Trophoblast cell (in vitro differentiated cells and primary cell): ENCODE measurements around the gene PRPF4.

ENCODE experiments used
- DNase-seq, 2 donors: peaks; one replicate each; pipeline ENCODE4 v3.0.0-alpha.2; 2016
- H2AFZ ChIP-seq: 2 replicates; pipeline ENCODE4 v1.6.1; 2013; ENCODE audit warnings: low read length, moderate library complexity, mild to moderate bottlenecking; ENCODE audit not compliant: insufficient read depth, poor library complexity
- H2AK5ac ChIP-seq: 2 replicates; pipeline ENCODE4 v1.6.1; 2013; ENCODE audit warnings: mild to moderate bottlenecking, low read length
- H2BK120ac ChIP-seq: 2 replicates; pipeline ENCODE4 v1.6.1; 2013; ENCODE audit warnings: low read length, mild to moderate bottlenecking, moderate library complexity; ENCODE audit not compliant: insufficient read depth, poor library complexity
- H2BK12ac ChIP-seq: 2 replicates; pipeline ENCODE4 v1.6.1; 2013; ENCODE audit warnings: mild to moderate bottlenecking, low read length, moderate library complexity
- H2BK5ac ChIP-seq: 2 replicates; pipeline ENCODE4 v1.6.1; 2013; ENCODE audit warnings: low read length, low read depth, moderate library complexity, mild to moderate bottlenecking; ENCODE audit not compliant: poor library complexity
- H3K14ac ChIP-seq: 2 replicates; pipeline ENCODE4 v1.6.1; 2013; ENCODE audit warnings: mild to moderate bottlenecking, low read length
- H3K18ac ChIP-seq: 2 replicates; pipeline ENCODE4 v1.6.1; 2013; ENCODE audit warnings: mild to moderate bottlenecking, low read length
- H3K23ac ChIP-seq: 2 replicates; pipeline ENCODE4 v1.6.1; 2013; ENCODE audit warnings: low read length
- H3K27ac ChIP-seq: 2 replicates; pipeline ENCODE4 v1.5.1; 2013; ENCODE audit warnings: low read depth, mild to moderate bottlenecking, inconsistent platforms, low read length, moderate library complexity
- H3K27me3 ChIP-seq: 2 replicates; pipeline ENCODE4 v1.6.1; 2013; ENCODE audit warnings: inconsistent platforms, mild to moderate bottlenecking, low read length, moderate library complexity; ENCODE audit not compliant: insufficient read depth
- H3K36me3 ChIP-seq, 2 experiments: 1 replicate in 1 of 2; 2 replicates in 1 of 2; pipeline ENCODE4 v1.6.1; 2013; ENCODE audit warnings: low read length in 2 of 2, mild to moderate bottlenecking in 2 of 2, moderate library complexity in 1 of 2; ENCODE audit not compliant: insufficient read depth in 2 of 2, control insufficient read depth in 1 of 2
- H3K4ac ChIP-seq: 2 replicates; pipeline ENCODE4 v1.6.1; 2013; ENCODE audit warnings: low read depth, mild to moderate bottlenecking, low read length, moderate library complexity
- H3K4me1 ChIP-seq, 2 experiments: 1 replicate in 1 of 2; 2 replicates in 1 of 2; pipeline ENCODE4 v1.6.1; 2013; ENCODE audit warnings: low read length in 2 of 2, mild to moderate bottlenecking in 2 of 2, moderate library complexity in 1 of 2; ENCODE audit not compliant: insufficient read depth in 2 of 2, control insufficient read depth in 1 of 2
- H3K4me2 ChIP-seq: 2 replicates; pipeline ENCODE4 v1.6.1; 2013; ENCODE audit warnings: inconsistent platforms, mild to moderate bottlenecking, low read length, moderate library complexity
- H3K4me3 ChIP-seq: 2 replicates; pipeline ENCODE4 v1.5.1; 2013; ENCODE audit warnings: mild to moderate bottlenecking, low read depth, low read length, inconsistent platforms
- H3K79me1 ChIP-seq: one replicate; pipeline ENCODE4 v1.6.1; 2013; ENCODE audit warnings: low read length
- H3K79me2 ChIP-seq: 2 replicates; pipeline ENCODE4 v1.6.1; 2013; ENCODE audit warnings: low read length, mild to moderate bottlenecking; ENCODE audit not compliant: control insufficient read depth, insufficient read depth, poor library complexity
- H3K9ac ChIP-seq: 2 replicates; pipeline ENCODE4 v1.6.1; 2013; ENCODE audit warnings: mild to moderate bottlenecking, low read length
- H3K9me3 ChIP-seq: 2 replicates; pipeline ENCODE4 v1.6.1; 2013; ENCODE audit warnings: low read depth, mild to moderate bottlenecking, control low read depth, inconsistent platforms, low read length; ENCODE audit not compliant: insufficient read depth
- H4K12ac ChIP-seq: 2 replicates; pipeline ENCODE4 v1.6.1; 2013; ENCODE audit warnings: low read depth, mild to moderate bottlenecking, low read length, moderate library complexity
- H4K8ac ChIP-seq: 2 replicates; pipeline ENCODE4 v1.6.1; 2013; ENCODE audit warnings: low read depth, mild to moderate bottlenecking, low read length, moderate library complexity
- H4K91ac ChIP-seq: one replicate; pipeline ENCODE4 v1.6.1; 2013; ENCODE audit warnings: low read depth, mild to moderate bottlenecking, low read length, moderate library complexity
- WGBS: extraction: QIAGEN DNeasy Blood & Tissue Kit; methylation state at CpG from one replicate; pipeline ENCODE4 v1.1.7; 2013; ENCODE audit warnings: missing lambda C conversion rate; ENCODE audit not compliant: insufficient read length, insufficient coverage; ENCODE audit errors: extremely low coverage; 5-methylcytosine and 5-hydroxymethylcytosine counted together

Gene PRPF4

DNA sequence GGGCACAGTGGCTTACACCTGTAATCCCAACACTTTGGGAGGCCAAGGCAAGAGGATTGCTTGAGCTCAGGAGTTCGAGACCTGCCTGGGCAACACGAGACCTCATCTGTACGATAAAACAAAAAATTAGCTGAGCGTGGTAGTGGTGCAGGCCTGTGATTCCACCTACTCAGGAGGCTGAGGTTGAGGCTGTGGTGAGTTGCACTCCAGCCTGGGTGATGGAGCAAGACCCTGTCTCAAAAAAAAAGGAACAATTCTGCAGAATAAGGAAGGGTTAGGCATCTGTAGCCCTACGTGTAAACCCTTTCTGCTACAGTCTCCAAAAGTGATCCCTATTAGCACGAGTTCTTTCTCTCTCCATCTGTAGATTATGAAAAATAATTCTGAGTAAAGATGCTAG lies 20.0 kb upstream of the PRPF4 start:
- no peak overlapping the region for H3K9ac ChIP-seq
- H3K4me2 ChIP-seq = no peak overlapping the region
- H3K79me1 ChIP-seq = no peaks in the 10 kb centered on the region
- no peak overlapping the region for H2AK5ac ChIP-seq
- no CpG with 5 or more reads among the region's 6 CpGs for WGBS
- H3K4me1 ChIP-seq = no peaks in the 10 kb centered on the region
- no peak overlapping the region for H3K4ac ChIP-seq
- no peaks in the 10 kb centered on the region for H3K27me3 ChIP-seq
- H2AFZ ChIP-seq = no peak overlapping the region
- peak overlapping the region; percentile 38 for H4K8ac ChIP-seq
- no peak overlapping the region for H3K18ac ChIP-seq
- H3K27ac ChIP-seq = no peak overlapping the region
- H3K36me3 ChIP-seq = peaks cover 12 to 17% of the 10 kb centered on the region in 2 experiments
- H3K14ac ChIP-seq = no peak overlapping the region
- H4K12ac ChIP-seq = no peak overlapping the region
- no peak overlapping the region for H2BK5ac ChIP-seq
- H2BK12ac ChIP-seq = no peak overlapping the region
- H2BK120ac ChIP-seq = no peak overlapping the region
- H4K91ac ChIP-seq = no peak overlapping the region
- H3K79me2 ChIP-seq = no peaks in the 10 kb centered on the region
- DNase-seq = no peak
- no peaks in the 10 kb centered on the region for H3K9me3 ChIP-seq
- no peak overlapping the region for H3K4me3 ChIP-seq
- H3K23ac ChIP-seq = no peak overlapping the region

DNA sequence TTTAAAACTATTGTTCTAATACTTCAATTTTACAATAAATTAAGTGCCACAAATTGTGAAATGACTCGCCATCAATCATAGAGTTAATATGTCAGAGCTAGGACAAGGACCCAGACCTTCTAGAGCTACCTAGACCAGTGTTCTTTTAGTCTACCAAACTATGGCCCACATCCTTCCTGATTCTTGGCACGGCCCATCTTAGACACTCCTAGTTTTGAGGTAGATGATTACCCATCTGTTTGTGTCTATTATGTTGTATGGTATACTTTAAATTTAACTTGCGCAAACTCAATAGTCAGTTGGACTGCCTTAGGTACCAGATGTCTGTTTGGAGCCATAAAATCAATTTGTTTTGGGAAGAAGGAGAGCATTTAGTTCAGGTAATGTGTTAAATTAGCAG lies 17.6 kb upstream of the PRPF4 start:
- Histone ChIP-seq H3K4me1 (peaks cover 0 to 1% of the 10 kb centered on the region in 2 experiments), H4K12ac (no peak overlapping the region), H3K79me1 (no peaks in the 10 kb centered on the region), H3K4ac (no peak overlapping the region), H3K23ac (no peak overlapping the region), H3K18ac (no peak overlapping the region), H4K91ac (no peak overlapping the region), H2BK12ac (no peak overlapping the region), H2BK120ac (no peak overlapping the region), H3K9me3 (no peaks in the 10 kb centered on the region), H2AFZ (no peak overlapping the region), H3K4me3 (no peak overlapping the region), H2AK5ac (no peak overlapping the region), H3K79me2 (no peaks in the 10 kb centered on the region), H3K4me2 (no peak overlapping the region), H3K9ac (no peak overlapping the region), H3K36me3 (peaks cover 12 to 19% of the 10 kb centered on the region in 2 experiments), H3K27ac (no peak overlapping the region), H4K8ac (no peak overlapping the region), H3K14ac (no peak overlapping the region), H2BK5ac (no peak overlapping the region), H3K27me3 (no peaks in the 10 kb centered on the region)
- no CpG with 5 or more reads among the region's 3 CpGs for WGBS
- DNase-seq = no peak

DNA sequence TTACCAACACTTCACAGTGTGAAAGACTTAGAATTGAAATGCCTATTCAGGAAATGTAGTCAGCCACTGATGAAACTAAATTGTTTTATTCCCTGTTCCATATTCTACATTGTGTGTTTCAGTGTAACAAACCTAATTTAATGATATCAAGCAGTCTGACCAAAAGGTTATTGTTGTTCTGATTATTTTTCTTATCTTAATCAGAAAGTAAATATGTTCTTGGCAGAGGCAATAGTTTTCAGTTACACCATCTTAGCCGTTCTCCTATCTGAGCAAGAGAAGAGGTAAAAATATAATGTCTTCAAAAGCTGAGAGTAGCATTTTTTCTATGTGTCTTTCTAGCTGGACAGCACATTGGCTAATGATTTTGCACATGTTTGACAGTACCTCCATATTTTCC lies 17.2 kb upstream of the PRPF4 start:
- Histone ChIP-seq H3K4me2 (no peak overlapping the region), H3K27me3 (no peaks in the 10 kb centered on the region), H4K12ac (no peak overlapping the region), H3K4me1 (peaks cover 0 to 1% of the 10 kb centered on the region in 2 experiments), H3K23ac (no peak overlapping the region), H2AFZ (no peak overlapping the region), H3K79me1 (no peaks in the 10 kb centered on the region), H4K8ac (no peak overlapping the region), H3K18ac (no peak overlapping the region), H2BK5ac (no peak overlapping the region), H2BK120ac (no peak overlapping the region), H3K14ac (no peak overlapping the region), H3K9me3 (no peaks in the 10 kb centered on the region), H3K27ac (no peak overlapping the region), H4K91ac (no peak overlapping the region), H3K9ac (no peak overlapping the region), H2AK5ac (no peak overlapping the region), H3K36me3 (peaks cover 13 to 19% of the 10 kb centered on the region in 2 experiments), H3K4ac (no peak overlapping the region), H3K4me3 (no peak overlapping the region), H3K79me2 (no peaks in the 10 kb centered on the region), H2BK12ac (no peak overlapping the region)
- DNase-seq = no peak
- WGBS = no CpG with 5 or more reads among the region's 1 CpG

- WGBS = no CpG with 5 or more reads among the region's 1 CpG
- no peak overlapping the region for H3K14ac ChIP-seq
These were observed 13.4 kb upstream of the PRPF4 start for GRCh38 chr9:113261917-113262671.

More at GRCh38 chr9:113261917-113262671, 13.4 kb upstream of the PRPF4 start:
- Histone ChIP-seq H3K4me2 (no peak overlapping the region), H4K8ac (no peak overlapping the region), H4K12ac (no peak overlapping the region), H3K18ac (no peak overlapping the region), H3K4me1 (peaks cover 0 to 1% of the 10 kb centered on the region in 2 experiments), H3K9me3 (no peaks in the 10 kb centered on the region), H2BK12ac (no peak overlapping the region), H3K27me3 (no peaks in the 10 kb centered on the region), H3K9ac (no peak overlapping the region), H2AK5ac (no peak overlapping the region), H3K4me3 (no peak overlapping the region), H2AFZ (no peak overlapping the region), H2BK5ac (no peak overlapping the region), H3K36me3 (peaks cover 8 to 17% of the 10 kb centered on the region in 2 experiments), H3K79me1 (no peaks in the 10 kb centered on the region), H3K23ac (no peak overlapping the region), H4K91ac (no peak overlapping the region), H3K27ac (no peak overlapping the region), H2BK120ac (no peak overlapping the region), H3K79me2 (no peaks in the 10 kb centered on the region), H3K4ac (no peak overlapping the region)
- no peak for DNase-seq
